OCI-LY7 (cell line): ENCODE data around the gene CD59.

Experiments used
- CTCF ChIP-seq: fragments of 200-600 bp; sonication (generic); conservative IDR thresholded peaks from 2 replicates; pipeline ENCODE4 v1.5.1; 2014; ENCODE audit warnings: mild to moderate bottlenecking, antibody characterized with exemption, low read length, moderate library complexity, mixed read lengths
- EZH2phosphoT487 ChIP-seq: fragments of 200-600 bp; sonication (generic); IDR thresholded peaks from 2 replicates; pipeline ENCODE4 v1.6.1; 2018; ENCODE audit warnings: low read depth, borderline replicate concordance, mild to moderate bottlenecking, mixed run types, antibody characterized with exemption, low read length, moderate library complexity, mixed read lengths

GRCh38 chr11:33735271-33736147, 714 bp downstream of the CD59 start:
- TF ChIP-seq CTCF (no peak), EZH2phosphoT487 (no peak)
